NCI-H2107 (cell line): ENCODE measurements around the gene SMIM13.
A peak's percentile ranks its signal among the peaks of the same experiment; 100 is the strongest.

ENCODE experiments used
- DNase-seq: peaks from one replicate; lab custom pipeline; 2025; lab: John Stamatoyannopoulos, UW

SMIM13 gene

DNA sequence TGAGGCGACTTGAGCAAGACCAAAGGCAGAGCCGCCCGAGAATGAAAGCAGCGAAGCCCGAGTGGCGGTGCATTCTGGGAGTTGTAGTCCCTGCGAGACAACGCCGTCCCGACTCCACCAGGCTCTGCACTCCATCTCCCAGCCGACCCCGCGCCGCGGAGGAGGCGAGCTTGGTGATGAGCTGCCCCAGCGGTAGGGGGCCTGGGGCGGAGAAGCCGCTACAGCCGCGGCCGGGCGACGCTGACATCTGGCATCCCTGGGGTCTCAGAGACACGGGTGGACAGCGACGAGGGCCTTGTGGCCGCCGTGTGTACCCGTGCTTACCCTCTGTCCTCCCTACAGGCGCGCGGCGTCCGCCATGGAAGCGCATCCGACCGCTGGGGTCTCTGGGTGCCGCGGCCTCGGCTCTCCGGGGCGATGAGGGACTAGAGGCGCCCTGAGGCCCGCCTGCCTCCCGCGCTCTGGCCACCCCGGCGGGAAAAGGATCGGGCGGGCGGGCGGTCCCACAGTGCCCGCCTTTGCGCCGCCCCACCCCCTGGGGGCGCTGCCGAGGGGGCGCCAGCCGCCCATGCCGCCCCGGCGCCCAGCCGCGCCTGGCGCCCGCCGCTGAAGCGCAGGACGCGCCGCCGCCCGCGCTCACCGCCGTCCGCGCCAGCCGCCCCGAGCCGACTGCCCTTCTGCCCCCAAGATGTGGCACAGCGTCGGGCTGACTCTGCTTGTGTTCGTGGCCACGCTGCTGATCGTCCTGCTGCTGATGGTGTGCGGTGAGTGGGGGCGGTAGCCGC is at the start of gene SMIM13:
Gene SMIM13, plus strand, starts transcription at position 209 of the 785 bp plus-strand sequence. Its CDS starts 480 bp downstream, at position 689.
- DNase-seq = peak; percentile 87

DNA sequence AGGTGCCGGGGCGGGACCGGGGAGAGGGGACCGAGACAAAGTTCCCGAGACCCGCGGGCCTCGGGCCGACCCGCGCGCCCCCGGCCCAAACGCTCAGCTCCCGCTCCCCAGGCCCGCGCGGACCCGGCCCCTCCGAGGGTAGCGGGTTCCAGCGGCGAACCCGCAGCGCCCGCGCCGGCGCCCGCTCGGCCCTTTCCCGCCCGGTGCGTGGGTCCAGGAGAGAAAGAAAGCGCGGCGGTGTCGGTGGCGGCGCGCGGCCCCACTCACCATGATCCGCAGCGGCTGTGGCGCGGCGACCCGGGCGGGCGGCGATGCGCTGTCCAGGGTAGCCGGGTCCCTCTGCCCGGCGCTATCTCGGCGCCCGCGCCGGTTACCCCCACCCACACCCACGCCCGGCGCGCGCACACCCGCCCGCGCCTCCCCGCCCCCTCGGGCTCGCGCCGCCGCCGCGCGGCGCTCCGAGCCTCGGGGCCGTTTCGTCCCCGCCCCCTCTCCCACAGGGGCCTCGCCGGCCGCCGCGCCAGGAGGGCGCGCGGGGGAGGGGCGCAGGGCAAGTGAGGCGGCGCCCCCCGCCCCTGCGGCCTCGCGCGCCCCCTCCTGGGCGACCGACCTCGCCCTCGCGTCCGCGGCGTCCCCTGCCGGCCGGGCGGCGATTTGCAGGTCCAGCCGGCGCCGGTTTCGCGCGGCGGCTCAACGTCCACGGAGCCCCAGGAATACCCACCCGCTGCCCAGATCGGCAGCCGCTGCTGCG is 49.5 kb upstream of the SMIM13 start, which contains the start of gene ELOVL2:
Gene ELOVL2, minus strand, starts transcription at position 345 of the 751 bp plus-strand sequence. Its CDS starts 75 bp downstream, at position 270.
- peak; percentile 16 for DNase-seq

DNA sequence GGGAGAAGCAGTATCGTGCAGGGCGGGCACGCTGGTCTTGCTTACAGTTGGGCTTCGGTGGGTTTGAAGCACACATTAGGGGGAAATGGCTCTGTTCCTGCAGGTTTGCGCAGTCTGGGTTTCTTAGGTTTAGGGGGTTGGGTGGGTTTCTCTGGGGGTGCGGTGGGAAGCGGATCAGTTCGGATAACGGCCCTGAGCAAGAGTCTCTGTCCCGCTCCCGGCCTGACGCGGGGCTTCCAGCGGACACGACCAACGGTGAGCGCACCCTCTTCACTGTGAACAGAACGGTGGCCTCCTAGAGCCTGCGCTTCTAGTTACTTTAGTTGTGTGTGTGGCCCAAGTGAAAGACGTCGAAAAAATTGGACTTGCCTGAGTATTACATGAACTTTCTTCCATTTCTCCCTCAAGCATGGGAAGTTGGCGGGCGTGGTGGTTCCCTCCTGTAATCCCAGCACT is 48.9 kb upstream of the SMIM13 start:
- DNase-seq = no peak

DNA sequence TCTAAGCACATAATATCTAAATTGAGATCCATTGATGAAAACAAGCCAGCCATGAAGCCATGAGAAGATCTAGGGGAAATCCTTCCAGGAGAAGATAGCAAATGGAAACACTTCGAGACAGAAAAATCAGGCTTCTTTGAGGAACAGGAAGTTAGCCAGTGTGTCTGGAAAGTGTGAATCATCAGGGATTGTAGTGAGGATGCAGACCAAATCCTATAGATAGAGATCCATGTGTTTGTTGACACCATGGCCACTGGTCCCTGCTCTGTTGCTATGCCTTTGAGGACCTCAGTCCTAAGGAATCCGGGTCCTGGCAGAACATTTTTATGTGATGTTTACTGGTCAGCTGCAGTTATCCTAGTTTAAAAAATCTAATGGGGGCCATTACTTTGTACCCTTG is 42.9 kb upstream of the SMIM13 start:
- no peak for DNase-seq

DNA sequence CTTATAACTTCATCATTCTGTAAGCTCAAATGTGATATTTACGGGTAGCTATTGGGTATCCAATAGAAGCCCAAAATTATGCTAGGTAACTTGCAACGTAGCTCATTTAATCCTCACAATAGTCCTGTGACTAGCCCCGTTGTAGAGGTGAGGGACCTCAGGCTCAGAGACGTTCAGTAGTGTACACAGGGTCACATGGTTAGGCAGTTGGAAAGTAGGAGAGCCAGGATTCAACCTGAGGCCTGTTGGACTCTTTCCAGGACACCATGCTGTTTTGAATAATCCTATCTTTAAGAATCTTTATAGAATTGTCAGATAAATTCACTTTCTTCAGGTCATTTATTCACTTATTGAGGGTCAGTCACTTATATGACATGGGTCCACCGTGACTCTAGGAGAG is 40.3 kb upstream of the SMIM13 start:
- DNase-seq = no peak

DNA sequence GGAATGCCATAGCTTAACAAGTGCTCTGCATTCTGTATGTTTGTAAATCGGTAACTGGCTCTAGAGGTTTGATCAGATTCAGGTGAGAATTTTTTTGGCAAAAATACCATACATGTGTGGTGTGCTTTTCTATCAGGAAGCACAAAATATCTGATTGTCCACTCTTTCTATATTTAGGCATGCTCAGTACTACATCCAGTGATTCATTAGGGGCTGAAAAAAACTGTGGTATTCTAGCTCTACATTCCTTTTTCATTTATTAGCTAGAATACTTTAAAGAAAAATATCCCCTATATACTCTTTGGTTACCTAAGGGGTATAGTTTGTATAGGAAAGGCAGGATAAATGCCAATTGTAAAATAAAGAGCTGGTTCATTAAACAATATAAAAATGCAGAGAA is 38.9 kb upstream of the SMIM13 start:
- no peak for DNase-seq

DNA sequence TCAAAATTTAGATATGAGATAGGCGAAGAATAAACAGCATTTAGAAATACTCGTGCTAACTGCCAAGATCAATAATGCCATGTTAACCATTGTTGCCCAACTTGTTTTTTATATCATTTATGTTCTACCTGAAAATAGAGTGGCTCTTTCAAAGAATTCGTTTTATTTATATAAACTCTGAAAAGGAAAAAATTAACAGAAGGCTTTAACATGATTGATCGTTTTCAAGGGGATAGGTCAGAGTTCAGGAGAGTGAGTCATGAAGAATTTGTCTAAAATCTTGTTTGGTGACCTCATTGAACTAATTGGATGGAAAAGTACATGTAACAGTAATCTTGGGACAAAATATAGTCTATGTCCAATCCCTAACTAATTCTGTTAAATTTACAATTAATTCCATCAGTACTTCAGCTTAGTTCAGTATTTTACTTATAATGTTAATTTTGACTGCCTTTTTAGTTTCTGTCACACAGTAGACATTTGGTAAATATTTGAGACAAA is 38.5 kb upstream of the SMIM13 start:
- DNase-seq = no peak

DNA sequence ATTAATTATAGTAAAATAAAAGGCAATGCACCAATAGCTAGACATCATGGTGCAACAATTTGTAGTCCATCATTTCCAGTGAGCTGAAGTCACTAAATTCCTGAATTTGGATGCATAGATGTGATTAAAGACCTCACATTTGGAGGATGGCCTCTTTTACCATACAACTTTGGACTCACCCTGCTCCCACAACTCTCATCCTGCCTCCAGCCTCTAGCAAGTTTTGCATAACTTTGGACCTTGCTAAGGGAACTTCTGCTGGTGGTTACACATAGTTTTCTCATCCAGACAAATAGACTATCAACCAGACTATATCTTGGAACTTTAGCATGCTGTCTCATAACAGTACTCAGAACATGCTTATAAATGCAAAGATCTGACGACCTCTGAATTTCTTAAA is 36.8 kb upstream of the SMIM13 start:
- no peak for DNase-seq

DNA sequence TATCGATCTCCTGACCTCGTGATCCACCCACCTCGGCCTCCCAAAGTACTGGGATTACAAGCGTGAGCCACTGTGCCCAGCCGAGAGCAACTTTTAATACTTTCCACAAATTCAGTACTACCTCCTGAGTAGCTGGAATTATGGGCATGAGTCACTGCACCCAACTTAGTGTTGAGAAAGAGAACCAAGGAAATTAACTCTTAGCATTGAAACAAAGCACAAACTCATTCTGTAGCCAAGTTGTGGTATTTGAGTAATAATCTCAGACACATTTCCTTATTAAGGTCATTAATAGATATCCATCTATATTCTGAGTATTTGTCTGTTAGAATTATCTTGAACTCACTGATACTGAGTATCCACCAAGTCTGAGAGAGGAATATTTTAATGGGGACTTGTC is 35.2 kb upstream of the SMIM13 start:
- DNase-seq = no peak

DNA sequence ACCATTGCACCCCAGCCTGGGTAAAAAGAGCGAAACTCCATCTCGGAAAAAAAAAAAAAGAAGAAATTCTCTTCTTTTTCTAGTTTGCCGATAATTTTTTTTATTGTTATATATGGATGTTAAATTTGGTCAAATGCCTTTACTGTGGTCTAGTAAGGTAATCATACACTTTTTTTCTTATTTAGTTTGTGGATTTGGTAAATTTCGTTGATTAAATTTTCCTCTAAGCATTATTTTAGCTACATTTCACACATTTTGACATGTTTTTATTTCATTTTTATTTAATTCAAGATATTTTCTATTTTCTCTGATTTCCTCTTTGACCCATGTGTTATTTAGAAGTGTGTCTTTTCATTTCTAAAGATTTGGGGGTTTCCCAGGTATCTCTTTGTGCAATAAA is 31.6 kb upstream of the SMIM13 start:
- DNase-seq = no peak

DNA sequence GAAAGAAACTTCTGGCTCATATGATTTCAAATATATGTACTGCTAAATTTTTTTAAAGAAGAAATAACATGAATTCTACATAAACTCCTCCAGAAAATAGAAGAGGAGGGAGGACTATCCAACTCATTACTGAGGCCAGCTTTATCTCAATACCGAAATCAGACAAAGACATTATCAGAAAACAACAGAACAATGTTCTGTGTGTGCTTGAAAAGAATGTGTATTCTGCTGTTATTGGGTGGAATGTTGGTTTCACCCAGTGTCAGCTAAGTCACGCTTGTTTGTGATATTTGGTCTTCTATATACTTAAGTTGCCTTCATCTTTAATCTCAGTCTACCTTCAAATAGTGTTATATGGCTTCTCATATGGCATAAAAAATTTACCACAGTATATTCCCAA is 30.9 kb upstream of the SMIM13 start:
- no peak for DNase-seq

DNA sequence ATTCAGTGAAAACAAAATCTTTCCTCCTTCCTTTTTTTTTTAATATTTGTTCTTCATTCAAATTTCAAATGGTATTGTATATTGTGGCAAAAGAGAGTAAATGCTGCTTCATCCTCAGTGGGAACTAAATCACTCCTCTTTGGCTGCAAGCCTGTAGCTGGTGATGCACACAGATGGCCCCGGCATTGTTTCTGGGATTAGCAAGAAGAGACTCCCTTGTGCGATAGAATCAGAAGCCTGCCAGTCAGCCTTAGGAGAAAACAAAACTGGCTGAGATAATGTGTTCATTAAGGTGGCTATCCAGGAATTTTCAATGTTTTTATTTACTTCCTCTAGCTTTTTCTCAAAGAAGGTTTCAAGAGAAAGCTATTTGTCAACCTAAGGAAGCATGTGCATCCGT is 28.8 kb upstream of the SMIM13 start:
- no peak for DNase-seq

DNA sequence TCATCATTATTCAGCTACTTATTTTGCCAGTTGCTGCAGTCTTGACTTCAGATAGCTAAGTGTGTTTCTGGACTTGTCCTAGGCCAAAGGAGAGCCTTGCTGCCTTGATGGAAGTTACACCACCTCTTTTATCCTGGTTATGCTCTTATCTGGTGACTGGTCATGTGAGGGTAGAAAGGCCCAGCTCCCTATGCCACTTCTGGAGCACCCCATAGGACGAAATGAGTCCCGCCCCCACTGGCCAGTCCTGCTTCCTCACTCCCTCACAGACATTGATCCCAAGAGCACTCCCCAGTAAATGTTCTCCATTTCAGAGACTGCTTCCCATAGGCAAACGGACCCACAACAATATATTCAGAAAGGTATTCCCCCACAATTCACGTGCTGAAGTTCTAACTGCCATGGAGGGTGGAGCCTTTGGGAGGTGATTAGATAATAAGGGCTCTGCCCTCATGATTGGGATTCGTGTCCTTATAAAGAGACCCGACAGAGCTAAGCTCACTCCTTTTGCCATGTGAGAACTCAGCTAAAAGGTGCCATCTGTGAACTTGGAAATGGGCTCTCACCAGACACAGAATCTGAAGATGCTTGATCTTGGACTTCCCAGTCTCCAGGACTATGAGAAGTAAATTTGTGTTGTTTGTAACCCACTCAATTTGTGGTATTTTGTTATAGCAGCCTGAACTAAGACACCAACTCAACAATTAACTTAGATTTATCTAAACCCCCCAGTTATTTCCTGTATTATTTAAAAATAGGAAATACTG is 28.0 kb upstream of the SMIM13 start:
- no peak for DNase-seq

DNA sequence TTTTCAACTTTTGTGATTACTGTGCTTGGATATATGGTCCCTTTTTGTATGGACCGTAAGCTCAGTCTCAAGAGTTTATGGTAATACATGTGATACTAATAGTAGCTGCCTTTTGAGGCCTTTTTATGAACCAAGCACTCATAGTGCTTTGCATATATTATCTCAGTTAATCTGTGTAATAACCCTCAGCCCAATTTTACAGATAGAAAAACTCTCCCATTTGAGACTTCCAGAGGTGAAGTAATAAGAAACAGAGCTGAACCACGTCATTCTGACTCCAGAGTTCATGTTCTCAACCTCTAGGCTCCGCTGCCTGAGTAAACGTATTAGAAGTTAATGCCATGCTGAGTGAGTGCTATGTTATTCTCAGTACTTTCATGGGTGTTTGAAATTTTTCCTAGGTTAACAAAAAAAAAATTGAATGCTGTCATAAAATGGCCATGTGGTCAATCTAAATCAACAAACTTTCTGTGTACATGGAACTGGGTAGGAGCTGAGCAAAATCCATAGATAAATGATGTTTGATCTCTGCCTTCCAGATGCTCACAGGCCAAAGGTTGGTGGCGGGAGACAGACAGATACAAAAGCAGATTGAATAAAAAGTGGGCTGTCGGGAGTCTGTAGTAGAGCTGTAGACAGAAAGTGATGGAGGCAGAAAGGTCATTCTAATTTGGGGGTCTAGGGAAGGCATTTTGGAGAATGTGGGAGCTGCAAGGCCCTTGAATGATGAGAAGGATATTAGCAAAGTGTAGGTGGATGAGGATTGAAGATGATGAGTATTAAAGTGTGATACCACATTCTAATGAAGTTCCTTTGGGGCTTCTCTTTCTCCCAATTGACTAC is 26.9 kb upstream of the SMIM13 start:
- no peak for DNase-seq

DNA sequence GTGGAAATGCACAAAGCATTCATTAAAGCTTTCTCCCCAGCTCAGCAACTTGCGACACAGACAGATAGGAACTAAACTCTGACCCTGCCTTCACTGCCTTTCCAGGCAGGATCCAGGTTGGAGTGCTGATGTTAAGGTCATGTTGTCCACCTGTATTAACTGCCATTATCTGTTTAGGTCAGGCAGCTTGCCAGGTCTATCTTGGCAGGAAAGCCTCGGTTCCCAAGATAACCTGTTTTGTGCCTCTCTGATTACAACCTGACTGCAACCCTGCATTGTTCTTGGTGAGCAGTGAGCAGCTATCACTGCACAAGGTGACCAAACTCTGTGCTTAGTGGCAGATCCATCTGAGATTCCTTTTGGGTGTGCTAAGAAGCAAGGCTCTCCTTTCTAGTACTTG is 26.3 kb upstream of the SMIM13 start:
- DNase-seq = no peak

DNA sequence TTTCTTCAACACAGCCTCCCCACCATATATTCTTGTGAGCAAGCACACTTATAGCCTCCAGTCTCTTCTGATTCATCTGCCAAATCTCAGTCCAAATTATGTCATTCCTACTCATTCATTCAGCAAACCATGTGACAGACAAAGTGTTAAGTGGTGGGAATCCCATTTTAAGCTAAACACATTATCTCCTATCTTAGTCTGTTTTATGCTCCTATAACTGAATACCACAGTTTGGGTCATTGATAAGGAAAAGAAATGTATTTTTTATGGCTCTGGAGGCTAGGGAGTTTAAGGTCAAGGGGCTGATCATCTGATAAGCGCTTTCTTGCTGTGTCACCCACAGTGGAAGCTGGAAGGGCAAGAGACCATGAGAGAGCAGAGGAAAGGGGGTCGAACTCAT is 23.9 kb upstream of the SMIM13 start:
- DNase-seq = no peak

DNA sequence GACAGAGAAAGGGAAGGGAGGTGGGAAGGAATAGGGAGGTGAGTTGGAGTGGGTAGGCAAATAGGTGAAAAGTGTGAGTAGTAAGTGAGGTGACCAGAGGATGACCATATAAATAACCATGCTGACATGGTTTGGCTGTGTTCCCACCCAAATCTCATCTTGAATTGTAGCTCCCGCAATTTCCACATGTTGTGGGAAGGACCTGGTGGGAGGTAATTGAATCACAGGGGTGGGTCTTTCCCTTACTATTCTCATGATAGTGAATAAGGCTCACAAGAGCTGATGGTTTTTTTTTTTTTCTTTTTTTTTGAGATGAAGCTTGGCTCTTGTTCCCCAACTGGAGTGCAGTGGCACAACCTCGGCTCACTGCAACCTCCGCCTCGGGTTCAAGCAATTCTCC is 21.5 kb upstream of the SMIM13 start:
- DNase-seq = no peak

DNA sequence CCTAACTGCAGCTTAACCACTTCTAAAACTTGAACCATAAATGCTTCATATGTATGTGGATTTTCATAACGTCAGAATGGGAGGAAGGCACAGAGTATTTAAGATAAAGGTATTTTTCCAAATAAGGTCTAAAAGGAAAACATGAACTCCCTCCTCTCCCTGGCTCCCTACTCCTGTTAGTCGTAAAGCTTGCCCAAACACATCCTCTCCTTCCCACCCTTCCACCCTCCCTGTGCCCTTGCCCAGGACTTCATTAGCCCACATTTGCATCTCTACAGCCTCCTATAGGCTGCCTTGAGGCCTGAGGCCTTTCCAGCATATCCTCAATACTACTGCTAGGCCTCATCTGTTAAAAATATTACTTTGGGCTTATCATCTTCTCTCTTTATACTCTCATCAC is 17.1 kb upstream of the SMIM13 start:
- no peak for DNase-seq

DNA sequence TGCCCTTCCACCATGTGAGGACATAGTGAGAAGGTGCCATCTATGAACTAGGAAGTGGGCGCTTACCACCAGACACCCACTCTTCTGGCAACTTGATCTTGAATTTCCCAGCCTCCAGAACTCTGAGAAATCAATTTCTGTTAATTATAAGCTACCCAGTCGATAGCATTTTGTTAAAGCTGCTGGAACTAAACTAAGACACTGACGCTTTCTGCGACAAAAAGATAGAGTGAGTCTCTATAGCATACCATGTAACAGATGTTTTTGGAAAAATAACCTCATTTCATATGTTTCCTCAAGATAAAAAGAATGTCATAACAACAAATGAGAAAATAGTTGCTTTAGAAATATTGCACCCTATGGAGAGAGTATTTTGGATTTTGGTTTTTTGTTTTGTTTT is 15.4 kb upstream of the SMIM13 start:
- DNase-seq = no peak

DNA sequence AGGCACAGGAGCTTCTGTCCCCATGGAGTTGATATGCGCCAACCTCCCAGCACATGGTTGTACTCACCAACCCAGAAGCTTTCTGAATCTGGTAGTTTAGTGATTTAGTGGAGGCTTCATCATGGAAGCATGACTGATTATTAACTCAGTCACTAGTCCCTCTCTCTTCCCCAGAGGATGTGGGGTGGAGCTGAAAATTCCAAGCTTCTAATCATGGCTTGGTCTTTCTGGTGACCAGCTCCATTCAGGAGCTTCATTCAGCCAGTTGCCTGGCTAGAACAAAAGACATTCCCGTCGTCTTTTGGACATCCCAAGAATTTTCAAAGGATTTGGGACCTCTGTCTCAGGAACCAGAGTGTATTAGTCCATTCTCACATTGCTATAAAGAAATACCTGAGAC is 13.3 kb upstream of the SMIM13 start:
- DNase-seq = no peak

DNA sequence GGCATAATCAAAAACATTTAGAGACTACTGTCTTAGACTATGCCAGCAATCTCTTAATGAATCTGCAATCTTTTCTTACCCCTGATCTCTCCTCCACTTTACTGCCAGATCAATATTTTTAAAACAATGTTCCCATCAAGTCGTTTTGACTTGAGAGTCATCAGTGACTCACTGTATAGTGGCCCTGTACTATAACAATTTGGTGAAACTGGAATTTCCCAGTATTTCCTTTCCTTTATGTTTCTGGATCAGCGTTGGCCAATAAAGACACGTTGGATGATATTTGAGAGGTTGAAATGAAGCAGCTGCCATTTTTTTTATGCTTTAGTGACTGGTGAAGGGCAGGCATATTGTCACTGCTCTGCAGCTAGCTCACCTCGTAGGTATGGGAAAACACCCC is 10.1 kb upstream of the SMIM13 start:
- DNase-seq = no peak
